ENCODE results near the gene AMZ1.

- TF ChIP-seq CTCF (IDR thresholded peaks at IDR 0.05): no peak
- TF ChIP-seq POLR2A (IDR thresholded peaks at IDR 0.05): no peak
- no peak for TF ChIP-seq POLR2AphosphoS5 (IDR thresholded peaks at IDR 0.05)
- TF ChIP-seq EP300 (IDR thresholded peaks at IDR 0.05; ENCODE audit: low read depth): no peak
Observed at GRCh38 chr7:2646336-2646679, 41.7 kb upstream of the AMZ1 start.
